Measurements from ENCODE around the gene NETO2.
"Not testable (repeated sequence)": the region's sequence is repeated elsewhere in the genome, so short reads cannot be mapped to it uniquely, and the experiment has no call there.

NETO2 gene

GRCh38 chr16:47069313-47069712, 74.4 kb downstream of the NETO2 start:
- no peaks in the 10 kb centered on the region for H3K36me3 ChIP-seq (ENCODE audit: control insufficient read depth, insufficient read depth, low read length)
- H3K9me3 ChIP-seq (ENCODE audit: control insufficient read depth, low read length) = no peaks in the 10 kb centered on the region
- H3K27ac ChIP-seq (ENCODE audit: insufficient read depth, low read length, poor library complexity, severe bottlenecking) = no peak overlapping the region

GRCh38 chr16:47067203-47067602, 76.5 kb downstream of the NETO2 start:
- no peak overlapping the region for H3K4me3 ChIP-seq (ENCODE audit: insufficient read depth, low read depth, low read length, poor library complexity, severe bottlenecking)
- H3K27ac ChIP-seq (ENCODE audit: insufficient read depth, low read length, poor library complexity, severe bottlenecking) = no peak overlapping the region
- H3K9me3 ChIP-seq (ENCODE audit: control insufficient read depth, low read length) = no peaks in the 10 kb centered on the region
- no peak for DNase-seq
- no peaks in the 10 kb centered on the region for H3K36me3 ChIP-seq (ENCODE audit: control insufficient read depth, insufficient read depth, low read length)
- H3K4me1 ChIP-seq (ENCODE audit: control insufficient read depth, insufficient read depth, low read length, poor library complexity, severe bottlenecking) = no peaks in the 10 kb centered on the region
- no peaks in the 10 kb centered on the region for H3K27me3 ChIP-seq (replicated peaks; ENCODE audit: control insufficient read depth, insufficient read depth, low read length, poor library complexity, severe bottlenecking)

More at GRCh38 chr16:47069313-47069712, 74.4 kb downstream of the NETO2 start:
- Histone ChIP-seq H3K4me3 (ENCODE audit: insufficient read depth, low read depth, low read length, poor library complexity, severe bottlenecking) (no peak overlapping the region), H3K4me1 (ENCODE audit: control insufficient read depth, insufficient read depth, low read length, poor library complexity, severe bottlenecking) (no peaks in the 10 kb centered on the region), H3K27me3 (replicated peaks; ENCODE audit: control insufficient read depth, insufficient read depth, low read length, poor library complexity, severe bottlenecking) (no peaks in the 10 kb centered on the region)
- DNase-seq = no peak

- H3K27ac ChIP-seq (ENCODE audit: insufficient read depth, low read length, poor library complexity, severe bottlenecking) = no peak overlapping the region
- no peaks in the 10 kb centered on the region for H3K4me1 ChIP-seq (ENCODE audit: control insufficient read depth, insufficient read depth, low read length, poor library complexity, severe bottlenecking)
- no peak for DNase-seq
- H3K4me3 ChIP-seq (ENCODE audit: insufficient read depth, low read depth, low read length, poor library complexity, severe bottlenecking) = no peak overlapping the region
- H3K36me3 ChIP-seq (ENCODE audit: control insufficient read depth, insufficient read depth, low read length) = no peaks in the 10 kb centered on the region
- no peaks in the 10 kb centered on the region for H3K27me3 ChIP-seq (replicated peaks; ENCODE audit: control insufficient read depth, insufficient read depth, low read length, poor library complexity, severe bottlenecking)
- H3K9me3 ChIP-seq (ENCODE audit: control insufficient read depth, low read length) = no peaks in the 10 kb centered on the region
These were observed 77.7 kb downstream of the NETO2 start for GRCh38 chr16:47065766-47066688.

- no peak for DNase-seq
- Histone ChIP-seq H3K27ac (ENCODE audit: insufficient read depth, low read length, poor library complexity, severe bottlenecking) (no peak overlapping the region), H3K36me3 (ENCODE audit: control insufficient read depth, insufficient read depth, low read length) (no peaks in the 10 kb centered on the region), H3K4me1 (ENCODE audit: control insufficient read depth, insufficient read depth, low read length, poor library complexity, severe bottlenecking) (no peaks in the 10 kb centered on the region), H3K9me3 (ENCODE audit: control insufficient read depth, low read length) (no peaks in the 10 kb centered on the region), H3K27me3 (replicated peaks; ENCODE audit: control insufficient read depth, insufficient read depth, low read length, poor library complexity, severe bottlenecking) (no peaks in the 10 kb centered on the region), H3K4me3 (ENCODE audit: insufficient read depth, low read depth, low read length, poor library complexity, severe bottlenecking) (no peak overlapping the region)
These were observed 79.0 kb downstream of the NETO2 start for GRCh38 chr16:47064775-47065174.

- DNase-seq = no peak
- H3K27me3 ChIP-seq (replicated peaks; ENCODE audit: control insufficient read depth, insufficient read depth, low read length, poor library complexity, severe bottlenecking) = no peaks in the 10 kb centered on the region
- no peaks in the 10 kb centered on the region for H3K36me3 ChIP-seq (ENCODE audit: control insufficient read depth, insufficient read depth, low read length)
- no peak overlapping the region for H3K4me3 ChIP-seq (ENCODE audit: insufficient read depth, low read depth, low read length, poor library complexity, severe bottlenecking)
- H3K9me3 ChIP-seq (ENCODE audit: control insufficient read depth, low read length) = no peaks in the 10 kb centered on the region
- no peak overlapping the region for H3K27ac ChIP-seq (ENCODE audit: insufficient read depth, low read length, poor library complexity, severe bottlenecking)
- no peaks in the 10 kb centered on the region for H3K4me1 ChIP-seq (ENCODE audit: control insufficient read depth, insufficient read depth, low read length, poor library complexity, severe bottlenecking)
These were observed 80.6 kb downstream of the NETO2 start for GRCh38 chr16:47063011-47063724.

GRCh38 chr16:47061204-47061603, 82.5 kb downstream of the NETO2 start:
- H3K27ac ChIP-seq (ENCODE audit: insufficient read depth, low read length, poor library complexity, severe bottlenecking) = no peak overlapping the region
- H3K36me3 ChIP-seq (ENCODE audit: control insufficient read depth, insufficient read depth, low read length) = no peaks in the 10 kb centered on the region
- no peaks in the 10 kb centered on the region for H3K4me1 ChIP-seq (ENCODE audit: control insufficient read depth, insufficient read depth, low read length, poor library complexity, severe bottlenecking)
- no peak for DNase-seq
- no peaks in the 10 kb centered on the region for H3K27me3 ChIP-seq (replicated peaks; ENCODE audit: control insufficient read depth, insufficient read depth, low read length, poor library complexity, severe bottlenecking)
- H3K4me3 ChIP-seq (ENCODE audit: insufficient read depth, low read depth, low read length, poor library complexity, severe bottlenecking) = no peak overlapping the region
- H3K9me3 ChIP-seq (ENCODE audit: control insufficient read depth, low read length) = no peaks in the 10 kb centered on the region

- no peaks in the 10 kb centered on the region for H3K9me3 ChIP-seq (ENCODE audit: control insufficient read depth, low read length)
- no peaks in the 10 kb centered on the region for H3K4me1 ChIP-seq (ENCODE audit: control insufficient read depth, insufficient read depth, low read length, poor library complexity, severe bottlenecking)
These were observed 83.1 kb downstream of the NETO2 start for GRCh38 chr16:47060596-47060995.

GRCh38 chr16:47059991-47060390, 83.8 kb downstream of the NETO2 start:
- Histone ChIP-seq H3K4me1 (ENCODE audit: control insufficient read depth, insufficient read depth, low read length, poor library complexity, severe bottlenecking) (no peaks in the 10 kb centered on the region), H3K27me3 (replicated peaks; ENCODE audit: control insufficient read depth, insufficient read depth, low read length, poor library complexity, severe bottlenecking) (no peaks in the 10 kb centered on the region), H3K4me3 (ENCODE audit: insufficient read depth, low read depth, low read length, poor library complexity, severe bottlenecking) (no peak overlapping the region), H3K36me3 (ENCODE audit: control insufficient read depth, insufficient read depth, low read length) (no peaks in the 10 kb centered on the region), H3K9me3 (ENCODE audit: control insufficient read depth, low read length) (no peaks in the 10 kb centered on the region), H3K27ac (ENCODE audit: insufficient read depth, low read length, poor library complexity, severe bottlenecking) (no peak overlapping the region)
- no peak for DNase-seq

More at GRCh38 chr16:47060596-47060995, 83.1 kb downstream of the NETO2 start:
- DNase-seq = no peak
- Histone ChIP-seq H3K4me3 (ENCODE audit: insufficient read depth, low read depth, low read length, poor library complexity, severe bottlenecking) (no peak overlapping the region), H3K27me3 (replicated peaks; ENCODE audit: control insufficient read depth, insufficient read depth, low read length, poor library complexity, severe bottlenecking) (no peaks in the 10 kb centered on the region), H3K27ac (ENCODE audit: insufficient read depth, low read length, poor library complexity, severe bottlenecking) (no peak overlapping the region), H3K36me3 (ENCODE audit: control insufficient read depth, insufficient read depth, low read length) (no peaks in the 10 kb centered on the region)

GRCh38 chr16:47059130-47059529, 84.6 kb downstream of the NETO2 start:
- not testable (repeated sequence) for H3K27ac ChIP-seq (ENCODE audit: insufficient read depth, low read length, poor library complexity, severe bottlenecking); DNase-seq; H3K27me3 ChIP-seq (replicated peaks; ENCODE audit: control insufficient read depth, insufficient read depth, low read length, poor library complexity, severe bottlenecking); H3K36me3 ChIP-seq (ENCODE audit: control insufficient read depth, insufficient read depth, low read length); H3K9me3 ChIP-seq (ENCODE audit: control insufficient read depth, low read length); H3K4me1 ChIP-seq (ENCODE audit: control insufficient read depth, insufficient read depth, low read length, poor library complexity, severe bottlenecking); H3K4me3 ChIP-seq (ENCODE audit: insufficient read depth, low read depth, low read length, poor library complexity, severe bottlenecking)

All from effector memory CD4-positive, alpha-beta T cell (primary cell).